HFF-Myc (cell line): Measurements from ENCODE around the gene APMAP.

Experiments
- DNase-seq: peaks from one replicate; pipeline ENCODE4 v3.0.0-alpha.2; 2011; ENCODE audit warnings: low read depth; ENCODE audit errors: extremely low read depth
- H3K4me3 ChIP-seq: replicated peaks from 2 replicates; pipeline ENCODE4 v1.5.1; 2011; ENCODE audit warnings: low read depth, mild to moderate bottlenecking, control low read depth, low read length
- TF ChIP-seq, protein P1 (sequence below): IDR thresholded peaks from 2 replicates; pipeline ENCODE4 v1.5.1; 2012; ENCODE audit warnings: mild to moderate bottlenecking, low read depth, low read length, control low read depth; ENCODE audit errors: missing control alignments

The APMAP gene

DNA sequence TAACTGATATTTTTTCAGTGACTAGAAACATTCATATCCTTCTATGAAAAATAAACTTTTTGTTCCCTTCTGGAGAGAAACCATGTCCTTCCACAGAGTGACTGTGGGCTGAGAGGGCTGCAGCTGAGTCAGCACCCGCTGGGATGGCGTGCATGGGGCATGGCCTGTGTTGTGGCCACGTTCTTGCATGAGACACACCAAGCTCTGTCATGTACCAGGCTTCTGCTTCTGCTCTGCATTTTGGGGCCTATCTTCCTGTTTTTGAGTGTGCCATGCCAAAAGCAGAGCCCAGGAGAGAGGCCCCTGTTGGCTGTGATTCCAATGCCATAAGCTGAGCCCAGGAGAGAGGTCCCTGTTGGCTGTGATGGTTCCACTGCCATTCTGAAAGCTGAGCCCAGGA is 10.8 kb downstream of the APMAP start:
- no peak overlapping the region for H3K4me3 ChIP-seq
- TF ChIP-seq, protein P1, sequence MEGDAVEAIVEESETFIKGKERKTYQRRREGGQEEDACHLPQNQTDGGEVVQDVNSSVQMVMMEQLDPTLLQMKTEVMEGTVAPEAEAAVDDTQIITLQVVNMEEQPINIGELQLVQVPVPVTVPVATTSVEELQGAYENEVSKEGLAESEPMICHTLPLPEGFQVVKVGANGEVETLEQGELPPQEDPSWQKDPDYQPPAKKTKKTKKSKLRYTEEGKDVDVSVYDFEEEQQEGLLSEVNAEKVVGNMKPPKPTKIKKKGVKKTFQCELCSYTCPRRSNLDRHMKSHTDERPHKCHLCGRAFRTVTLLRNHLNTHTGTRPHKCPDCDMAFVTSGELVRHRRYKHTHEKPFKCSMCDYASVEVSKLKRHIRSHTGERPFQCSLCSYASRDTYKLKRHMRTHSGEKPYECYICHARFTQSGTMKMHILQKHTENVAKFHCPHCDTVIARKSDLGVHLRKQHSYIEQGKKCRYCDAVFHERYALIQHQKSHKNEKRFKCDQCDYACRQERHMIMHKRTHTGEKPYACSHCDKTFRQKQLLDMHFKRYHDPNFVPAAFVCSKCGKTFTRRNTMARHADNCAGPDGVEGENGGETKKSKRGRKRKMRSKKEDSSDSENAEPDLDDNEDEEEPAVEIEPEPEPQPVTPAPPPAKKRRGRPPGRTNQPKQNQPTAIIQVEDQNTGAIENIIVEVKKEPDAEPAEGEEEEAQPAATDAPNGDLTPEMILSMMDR: no peak
- no peak for DNase-seq

DNA sequence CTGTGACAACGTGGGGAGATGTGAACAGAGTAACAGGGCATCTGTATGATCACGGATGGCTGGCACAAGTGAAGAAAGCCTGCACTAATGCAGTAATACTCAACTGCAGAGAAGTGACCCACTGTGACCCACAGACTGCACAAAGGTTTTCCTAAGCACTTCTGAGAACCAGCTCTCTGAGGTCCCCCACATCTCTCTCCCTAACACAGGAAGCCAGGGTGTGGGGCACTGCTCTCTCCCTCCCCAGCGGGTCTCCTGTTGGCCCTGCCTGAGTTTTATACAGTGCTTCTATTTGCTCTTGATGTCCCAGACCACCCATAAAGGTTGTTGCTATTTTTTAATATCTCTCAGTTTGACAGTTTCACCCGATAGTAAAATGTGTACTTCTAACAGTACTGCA is 11.3 kb downstream of the APMAP start:
- TF ChIP-seq, protein P1: no peak
- H3K4me3 ChIP-seq: no peak overlapping the region
- DNase-seq: no peak

DNA sequence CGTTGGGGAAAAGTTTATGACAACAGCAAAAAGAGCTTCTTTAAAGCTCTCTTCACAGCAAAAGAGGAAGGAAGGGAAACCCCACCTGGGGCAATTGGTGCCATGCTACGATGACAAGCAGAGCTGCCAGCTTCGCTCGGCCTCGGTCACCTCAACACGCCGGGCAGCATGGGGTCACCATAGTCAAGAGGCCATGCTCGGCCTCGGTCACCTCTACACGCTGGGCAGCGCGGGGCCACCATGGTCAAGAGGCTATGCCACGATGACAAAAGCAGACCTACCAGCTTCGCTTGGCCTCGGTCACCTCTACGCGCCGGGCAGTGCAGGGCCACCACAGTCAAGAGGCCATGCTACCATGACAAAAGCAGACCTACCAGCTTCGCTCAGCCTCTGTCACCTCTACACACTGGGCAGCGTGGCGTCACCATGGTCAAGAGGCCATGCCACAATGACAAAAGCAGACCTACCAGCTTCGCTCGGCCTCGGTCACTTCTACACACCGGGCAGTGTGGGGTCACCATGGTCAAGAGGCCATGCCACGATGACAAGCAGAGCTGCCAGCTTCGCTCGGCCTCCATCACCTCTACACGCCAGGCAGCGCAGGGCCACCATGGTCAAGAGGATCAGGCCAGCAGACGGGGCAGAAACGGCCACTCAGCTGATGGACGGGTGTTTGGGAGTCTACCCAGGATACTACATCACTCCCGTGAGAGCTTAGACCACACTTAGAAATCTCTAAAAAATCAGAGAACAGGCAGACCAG is 12.1 kb downstream of the APMAP start:
- H3K4me3 ChIP-seq: no peak overlapping the region
- TF ChIP-seq, protein P1: no peak
- no peak for DNase-seq

DNA sequence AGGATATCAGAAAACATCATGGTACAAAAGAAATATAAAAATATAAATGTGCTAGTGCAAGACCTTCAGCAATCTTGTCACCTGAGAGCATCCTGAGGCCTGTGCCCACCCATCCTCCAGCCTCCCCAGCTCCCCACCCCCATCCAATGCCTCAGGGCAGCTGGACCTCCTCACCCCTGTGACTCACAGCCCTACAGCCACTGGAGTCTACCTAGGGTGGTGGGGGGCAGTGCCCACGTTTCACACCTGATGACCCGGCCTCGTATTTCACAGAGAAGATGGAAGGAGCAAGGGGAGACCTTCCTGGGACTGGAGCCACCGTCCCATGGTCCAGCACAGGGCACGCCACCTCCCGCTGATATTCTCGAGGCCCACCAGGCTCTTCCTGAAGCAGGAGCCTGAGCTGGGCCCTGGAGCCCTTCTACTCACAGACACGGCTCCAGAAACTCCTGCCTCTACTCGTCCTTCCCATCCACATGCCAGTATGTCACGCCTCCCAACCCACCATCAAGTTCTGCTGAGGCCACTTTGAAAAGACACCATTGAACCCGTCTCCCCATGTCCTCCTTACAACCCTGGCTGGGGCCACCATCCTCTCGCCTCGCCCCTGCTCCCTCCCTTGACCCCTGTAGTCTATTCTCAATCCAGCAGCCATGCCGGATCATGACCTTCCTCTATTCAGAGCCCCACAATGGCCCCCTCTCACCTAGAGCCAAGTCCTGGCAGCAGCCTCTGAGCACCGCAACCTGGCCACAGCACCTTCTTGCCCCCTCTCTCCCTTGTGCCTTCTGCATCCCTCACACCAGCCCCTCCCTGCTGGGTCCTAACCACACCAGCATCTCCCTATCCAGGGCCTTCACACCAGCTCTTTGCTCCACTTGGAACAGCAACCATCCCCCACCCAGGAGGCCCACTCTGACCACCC is 13.3 kb downstream of the APMAP start:
- no peak overlapping the region for H3K4me3 ChIP-seq
- no peak for DNase-seq
- TF ChIP-seq, protein P1: no peak

DNA sequence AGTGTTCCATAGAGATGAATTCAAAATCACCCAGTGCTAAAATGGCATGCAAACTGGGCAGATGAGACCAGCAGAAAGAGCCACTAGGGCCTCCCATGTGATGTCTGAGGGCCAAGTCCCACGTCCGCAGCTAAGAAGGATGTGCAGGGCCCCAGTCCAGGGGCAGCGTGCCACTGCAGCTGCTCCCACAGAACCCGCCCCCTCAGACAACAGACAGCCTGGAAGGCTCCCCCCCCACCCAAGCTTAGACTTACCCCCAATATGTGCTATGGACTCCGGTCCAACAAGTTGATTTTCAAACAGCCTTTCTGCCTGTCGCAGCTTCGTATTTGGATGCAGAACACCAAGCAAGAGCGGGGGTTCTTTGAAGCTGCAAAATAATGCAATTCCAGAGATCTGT is 14.0 kb downstream of the APMAP start:
- DNase-seq: no peak
- H3K4me3 ChIP-seq: no peak overlapping the region
- TF ChIP-seq, protein P1: no peak

DNA sequence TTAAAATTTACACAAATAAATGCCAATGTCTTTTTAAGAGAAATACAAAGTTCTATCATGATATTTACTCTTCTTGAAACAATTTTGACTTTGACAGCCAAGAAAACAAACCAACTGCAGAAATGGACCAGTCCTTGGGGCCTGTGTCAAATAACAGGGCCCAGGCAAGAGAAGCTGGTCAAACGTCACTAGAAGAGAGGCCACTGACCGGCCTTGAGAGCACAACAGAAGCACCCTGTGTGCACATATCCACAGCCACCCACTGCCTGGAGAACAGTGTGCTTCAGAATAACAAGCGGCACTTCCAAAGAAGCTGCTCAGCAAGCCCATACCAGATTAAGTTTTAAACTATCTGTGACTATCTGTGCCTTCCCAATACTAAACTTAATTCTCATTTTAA is 14.8 kb downstream of the APMAP start:
- H3K4me3 ChIP-seq: no peak overlapping the region
- DNase-seq: no peak
- TF ChIP-seq, protein P1: no peak
